Tibial nerve (tissue), 4 donors: ENCODE results near the gene COL4A3. TPM values are rescaled to one million over a fixed set of nuclear protein-coding genes. Genes with fewer than 3 reads are reported as not detected.

Experiments used
- DNase-seq, 2 donors: peaks; one replicate each; pipeline ENCODE4 v3.0.0-alpha.2; 2019; ENCODE audit warnings: low spot score in 2 of 2
- H3K27ac ChIP-seq, 4 donors: fragments of 200-600 bp; sonication (generic) in 3 of 4; one replicate each; pipeline ENCODE4 v1.5.1; 2017 to 2019; ENCODE audit warnings: mild to moderate bottlenecking in 1 of 4
- H3K27me3 ChIP-seq, 2 donors: fragments of 200-600 bp; sonication (generic) in 1 of 2; one replicate each; pipeline versions ENCODE4 v1.5.1 to v1.6.0; 2017 to 2019
- H3K36me3 ChIP-seq, 3 donors: fragments of 200-600 bp; sonication (generic); one replicate each; pipeline ENCODE4 v1.5.1; 2018 to 2019
- H3K4me1 ChIP-seq, 4 donors: fragments of 200-600 bp; sonication (generic) in 3 of 4; one replicate each; pipeline ENCODE4 v1.5.1; 2017 to 2019
- H3K4me3 ChIP-seq, 4 donors: fragments of 200-600 bp; sonication (generic) in 3 of 4; one replicate each; pipeline ENCODE4 v1.5.1; 2017 to 2019; ENCODE audit warnings: mild to moderate bottlenecking in 1 of 4, moderate library complexity in 1 of 4
- H3K9me3 ChIP-seq, 4 donors: fragments of 200-600 bp; sonication (generic) in 3 of 4; one replicate each; pipeline ENCODE4 v1.5.1; 2017 to 2019
- EP300 ChIP-seq, 2 donors: sonication (generic); formaldehyde crosslinking; IDR thresholded peaks; one replicate each; pipeline ENCODE4 v1.6.1; 2017; ENCODE audit warnings: antibody characterized with exemption in 2 of 2, mild to moderate bottlenecking in 1 of 2
- POLR2A ChIP-seq, 2 donors: fragments of 450-650 bp; IDR thresholded peaks; one replicate each; pipeline ENCODE4 v1.6.1; 2017; ENCODE audit warnings: antibody characterized with exemption in 2 of 2, mild to moderate bottlenecking in 2 of 2, moderate library complexity in 2 of 2
- WGBS, 2 donors: methylation state at CpG; one replicate each; pipeline ENCODE4 v1.1.5; 2018; 5-methylcytosine and 5-hydroxymethylcytosine counted together
- total RNA-seq, 4 donors: library from RNA; depleted of rRNA; stranded (reverse); fragments of >200 nt; gene quantifications; one replicate each; pipeline ENCODE4 v1.1.0, GENCODE V29; 2016
- TF ChIP-seq, protein P1 (sequence below), 5 experiments: fragments of 200-600 bp in 3 of 5; fragments of 450-650 bp in 2 of 5; sonication (generic) in 3 of 5; IDR thresholded peaks; one replicate each; pipeline ENCODE4 v1.5.1; 2016 to 2019; ENCODE audit warnings: antibody characterized with exemption in 5 of 5, mild to moderate bottlenecking in 3 of 5, moderate library complexity in 2 of 5

Gene COL4A3
- 1 to 10 TPM; 3.9 to 8.6 (median 7.6) TPM for total RNA-seq

DNA sequence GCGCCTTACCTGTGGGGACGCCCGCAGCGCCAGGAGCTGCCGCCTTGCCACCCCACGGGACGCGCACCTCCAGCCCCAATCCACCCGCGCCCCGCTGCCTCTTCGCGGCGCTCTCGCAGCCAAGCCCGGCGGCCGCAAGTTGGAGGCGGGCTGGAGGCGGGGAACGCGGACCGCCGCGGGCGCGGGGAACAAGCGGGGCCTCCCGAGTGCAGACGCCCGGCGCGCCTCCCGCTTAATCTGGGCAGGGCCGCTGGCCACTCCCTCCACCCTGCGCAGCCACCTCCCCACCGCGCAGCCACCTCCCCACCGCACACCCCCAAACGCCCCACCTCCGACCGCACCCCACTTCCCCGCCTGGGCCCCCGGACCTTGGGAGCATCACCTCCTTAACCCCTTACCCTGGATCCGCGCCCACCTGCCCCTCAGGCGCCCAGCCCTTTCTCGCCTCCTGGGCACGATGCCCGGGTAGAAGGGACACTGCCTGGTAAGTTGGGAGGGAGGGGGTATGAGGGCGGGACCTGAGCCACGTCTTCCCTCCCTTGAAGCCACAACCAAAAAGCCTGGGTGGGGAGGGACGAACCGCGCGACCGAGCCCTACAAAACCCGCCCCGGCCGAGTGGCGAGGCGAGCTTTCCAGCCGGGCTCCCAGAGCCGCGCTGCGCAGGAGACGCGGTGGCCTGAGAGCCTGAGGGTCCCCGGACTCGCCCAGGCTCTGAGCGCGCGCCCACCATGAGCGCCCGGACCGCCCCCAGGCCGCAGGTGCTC is at the start of gene COL4A3, which contains the start of gene COL4A4:
TSS of gene COL4A3 (plus strand) at position 627 of the 765 bp plus-strand sequence. CDS start at position 730, 103 bp downstream.
TSS of gene COL4A4 (minus strand) at position 208 of the 765 bp plus-strand sequence. CDS start 16,722 bp downstream, outside the sequence.
- Histone ChIP-seq H3K36me3 (no peaks in the 10 kb centered on the region), H3K4me1 (peaks cover 0 to 19% (median 8%) of the 10 kb centered on the region in 4 donors), H3K4me3 (peak within 1 kb of the TSS; percentile 17 to 49 (median 38)), H3K27ac (peak within 1 kb of the TSS in 2 of 4 donors; percentile 45 to 75), H3K27me3 (peaks cover 0 to 53% of the 10 kb centered on the region in 2 donors), H3K9me3 (peaks cover 0 to 10% (median 0%) of the 10 kb centered on the region in 4 donors)
- TF ChIP-seq POLR2A (IDR thresholded peaks at IDR 0.05) (no peak), EP300 (IDR thresholded peaks at IDR 0.05) (no peak)
- TF ChIP-seq, protein P1, sequence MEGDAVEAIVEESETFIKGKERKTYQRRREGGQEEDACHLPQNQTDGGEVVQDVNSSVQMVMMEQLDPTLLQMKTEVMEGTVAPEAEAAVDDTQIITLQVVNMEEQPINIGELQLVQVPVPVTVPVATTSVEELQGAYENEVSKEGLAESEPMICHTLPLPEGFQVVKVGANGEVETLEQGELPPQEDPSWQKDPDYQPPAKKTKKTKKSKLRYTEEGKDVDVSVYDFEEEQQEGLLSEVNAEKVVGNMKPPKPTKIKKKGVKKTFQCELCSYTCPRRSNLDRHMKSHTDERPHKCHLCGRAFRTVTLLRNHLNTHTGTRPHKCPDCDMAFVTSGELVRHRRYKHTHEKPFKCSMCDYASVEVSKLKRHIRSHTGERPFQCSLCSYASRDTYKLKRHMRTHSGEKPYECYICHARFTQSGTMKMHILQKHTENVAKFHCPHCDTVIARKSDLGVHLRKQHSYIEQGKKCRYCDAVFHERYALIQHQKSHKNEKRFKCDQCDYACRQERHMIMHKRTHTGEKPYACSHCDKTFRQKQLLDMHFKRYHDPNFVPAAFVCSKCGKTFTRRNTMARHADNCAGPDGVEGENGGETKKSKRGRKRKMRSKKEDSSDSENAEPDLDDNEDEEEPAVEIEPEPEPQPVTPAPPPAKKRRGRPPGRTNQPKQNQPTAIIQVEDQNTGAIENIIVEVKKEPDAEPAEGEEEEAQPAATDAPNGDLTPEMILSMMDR (IDR thresholded peaks at IDR 0.05), result no peak
- DNase-seq, result no peak
- WGBS, 2 donors, result 0% methylated on average over 19 to 57 of the region's 77 CpGs

DNA sequence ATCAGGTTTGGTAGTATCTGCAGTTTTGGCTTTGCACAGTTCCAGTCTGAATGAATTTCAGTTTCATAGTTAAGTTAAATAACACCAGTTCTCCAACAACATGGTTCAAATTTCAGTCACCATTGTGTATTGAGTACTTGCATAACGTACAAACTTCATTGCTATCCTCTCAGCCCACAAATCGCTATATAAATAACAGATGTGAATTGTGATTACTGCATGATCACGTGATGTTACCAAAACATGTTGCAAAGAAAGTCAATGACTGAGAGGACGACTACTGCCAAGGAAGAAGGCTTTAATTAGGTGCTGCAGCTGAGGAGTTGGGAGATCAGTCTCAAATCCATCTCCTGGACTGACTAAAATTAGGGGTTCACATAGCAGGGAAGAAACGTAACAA is 48.7 kb upstream of the COL4A3 start:
- TF ChIP-seq, protein P1 (IDR thresholded peaks at IDR 0.05), result no peak
- TF ChIP-seq EP300 (IDR thresholded peaks at IDR 0.05) (no peak), POLR2A (IDR thresholded peaks at IDR 0.05) (no peak)
- H3K27me3 ChIP-seq, result no peaks in the 10 kb centered on the region
- H3K27ac ChIP-seq, result no peak overlapping the region
- H3K4me1 ChIP-seq, result no peaks in the 10 kb centered on the region
- DNase-seq, result no peak
- no peaks in the 10 kb centered on the region for H3K36me3 ChIP-seq
- no peak overlapping the region for H3K4me3 ChIP-seq
- H3K9me3 ChIP-seq, result no peaks in the 10 kb centered on the region
- WGBS, 2 donors, result 51 to 58% methylated on average over 5 of the region's 5 CpGs

DNA sequence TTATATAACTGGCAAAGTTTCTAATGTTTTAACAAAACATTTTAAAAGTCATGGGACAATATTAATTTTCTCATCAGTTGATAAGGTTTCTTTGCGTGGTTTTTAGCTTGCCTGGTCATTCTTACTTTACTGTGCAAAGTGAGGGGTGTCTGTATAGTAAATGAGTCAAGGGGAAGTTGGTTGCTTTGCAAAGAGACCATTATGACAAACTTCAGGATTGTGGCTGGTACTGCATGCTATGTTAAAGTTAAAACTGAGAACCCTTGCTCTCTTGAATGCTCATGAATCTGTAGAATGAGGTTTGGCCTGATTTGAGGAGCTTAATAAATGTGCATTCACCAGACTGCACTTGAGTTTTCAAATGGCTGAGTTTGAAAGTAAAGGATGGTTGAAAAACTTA is 47.4 kb upstream of the COL4A3 start:
- Histone ChIP-seq H3K36me3 (no peaks in the 10 kb centered on the region), H3K4me1 (no peaks in the 10 kb centered on the region), H3K9me3 (no peaks in the 10 kb centered on the region), H3K4me3 (no peak overlapping the region), H3K27ac (no peak overlapping the region), H3K27me3 (no peaks in the 10 kb centered on the region)
- TF ChIP-seq EP300 (IDR thresholded peaks at IDR 0.05), result no peak
- TF ChIP-seq POLR2A (IDR thresholded peaks at IDR 0.05), result no peak
- TF ChIP-seq, protein P1 (IDR thresholded peaks at IDR 0.05), result no peak
- DNase-seq, result no peak
- 87 to 91% methylated on average over 1 of the region's 1 CpG for WGBS, 2 donors

DNA sequence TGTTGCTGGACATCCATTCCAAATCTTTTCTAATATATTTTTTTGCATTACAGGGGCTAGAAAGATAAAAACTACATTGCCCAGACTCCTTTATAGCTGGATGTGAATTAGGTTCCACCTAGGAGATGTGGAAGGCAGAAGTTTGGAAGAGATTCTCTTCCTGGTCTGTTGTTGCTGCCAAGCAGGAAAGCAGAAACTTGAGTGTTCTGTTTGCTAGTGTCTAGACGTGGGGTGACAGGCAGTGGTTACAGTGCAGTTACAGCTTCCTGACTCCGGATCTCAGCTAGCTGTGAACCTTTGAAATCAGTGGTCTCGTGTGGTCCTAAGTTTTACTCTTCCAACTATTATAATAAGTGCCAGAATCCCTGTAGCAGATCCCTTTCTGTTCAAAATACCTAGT is 46.6 kb upstream of the COL4A3 start:
- Histone ChIP-seq H3K4me1 (no peaks in the 10 kb centered on the region), H3K27ac (no peak overlapping the region), H3K36me3 (no peaks in the 10 kb centered on the region), H3K9me3 (no peaks in the 10 kb centered on the region), H3K27me3 (no peaks in the 10 kb centered on the region), H3K4me3 (no peak overlapping the region)
- no peak for DNase-seq
- TF ChIP-seq POLR2A (IDR thresholded peaks at IDR 0.05) (no peak), EP300 (IDR thresholded peaks at IDR 0.05) (no peak)
- TF ChIP-seq, protein P1 (IDR thresholded peaks at IDR 0.05), result no peak
- 28 to 35% methylated on average over 3 of the region's 3 CpGs for WGBS, 2 donors

DNA sequence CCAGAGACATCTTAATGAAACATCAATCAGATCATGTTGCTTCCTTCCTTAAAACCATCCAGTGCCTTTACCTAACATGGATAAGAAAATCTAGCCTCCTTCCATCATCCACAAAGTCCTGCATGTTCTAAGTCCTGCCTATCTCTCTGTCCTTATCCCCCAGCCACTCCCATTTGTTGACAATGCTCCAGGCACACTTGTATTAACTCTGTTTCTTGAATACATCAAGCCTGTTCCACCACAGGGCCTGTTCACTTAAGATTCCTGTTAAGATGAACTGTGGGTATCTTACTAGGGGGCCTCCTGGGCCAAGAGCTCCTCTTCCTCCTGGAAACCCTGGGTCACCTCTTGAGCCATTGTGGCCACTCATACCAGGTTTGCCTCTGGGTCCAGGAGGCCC is 46.1 kb upstream of the COL4A3 start:
- Histone ChIP-seq H3K27me3 (no peaks in the 10 kb centered on the region), H3K9me3 (no peaks in the 10 kb centered on the region), H3K4me1 (no peaks in the 10 kb centered on the region), H3K27ac (no peak overlapping the region), H3K36me3 (no peaks in the 10 kb centered on the region), H3K4me3 (no peak overlapping the region)
- DNase-seq, result no peak
- TF ChIP-seq POLR2A (IDR thresholded peaks at IDR 0.05) (no peak), EP300 (IDR thresholded peaks at IDR 0.05) (no peak)
- TF ChIP-seq, protein P1 (IDR thresholded peaks at IDR 0.05), result no peak
